Lower leg skin (tissue), 4 donors: ENCODE measurements around the gene TMEM132A. TPM values are rescaled to one million over a fixed set of nuclear protein-coding genes. Genes with fewer than 3 reads are reported as not detected.

ENCODE experiments used
- DNase-seq, 2 donors: peaks; one replicate each; pipeline ENCODE4 v3.0.0-alpha.2; 2019; ENCODE audit warnings: low spot score in 2 of 2
- H3K4me3 ChIP-seq: fragments of 200-600 bp; sonication (generic); 2 replicates; pipeline ENCODE4 v1.5.1; 2017; ENCODE audit warnings: mild to moderate bottlenecking, low read depth; ENCODE audit not compliant: poor library complexity, severe bottlenecking
- POLR2A ChIP-seq, 2 donors: fragments of 450-650 bp; IDR thresholded peaks; one replicate each; pipeline ENCODE4 v1.6.1; 2016 to 2017; ENCODE audit warnings: antibody characterized with exemption in 2 of 2, mild to moderate bottlenecking in 1 of 2, moderate library complexity in 1 of 2
- WGBS, 2 donors: methylation state at CpG; one replicate each; pipeline ENCODE4 v1.1.5; 2018; 5-methylcytosine and 5-hydroxymethylcytosine counted together
- intact Hi-C: fragments of 100-400 bp; cut with DNase I; formaldehyde crosslinking; loops from one replicate; pipeline ENCODE4 v1.15.0; 2023; ENCODE audit warnings: low total_unique reads
- total RNA-seq, 4 donors: library from RNA; depleted of rRNA; stranded (reverse); fragments of >200 nt; gene quantifications; one replicate each; pipeline ENCODE4 v1.1.0, GENCODE V29; 2016
- TF ChIP-seq, protein P1 (sequence below), 3 donors: fragments of 450-650 bp; IDR thresholded peaks; one replicate each; pipeline ENCODE4 v1.5.1; 2016; ENCODE audit warnings: antibody characterized with exemption in 3 of 3, mild to moderate bottlenecking in 3 of 3, moderate library complexity in 2 of 3

Gene TMEM132A
- total RNA-seq, 4 donors from 2014 or later = 2.9 to 13.7 (median 5.3) TPM

GRCh38 chr11:60890696-60891095 is 33.6 kb upstream of the TMEM132A start:
- no peak for TF ChIP-seq POLR2A (IDR thresholded peaks at IDR 0.05)
- TF ChIP-seq, protein P1, sequence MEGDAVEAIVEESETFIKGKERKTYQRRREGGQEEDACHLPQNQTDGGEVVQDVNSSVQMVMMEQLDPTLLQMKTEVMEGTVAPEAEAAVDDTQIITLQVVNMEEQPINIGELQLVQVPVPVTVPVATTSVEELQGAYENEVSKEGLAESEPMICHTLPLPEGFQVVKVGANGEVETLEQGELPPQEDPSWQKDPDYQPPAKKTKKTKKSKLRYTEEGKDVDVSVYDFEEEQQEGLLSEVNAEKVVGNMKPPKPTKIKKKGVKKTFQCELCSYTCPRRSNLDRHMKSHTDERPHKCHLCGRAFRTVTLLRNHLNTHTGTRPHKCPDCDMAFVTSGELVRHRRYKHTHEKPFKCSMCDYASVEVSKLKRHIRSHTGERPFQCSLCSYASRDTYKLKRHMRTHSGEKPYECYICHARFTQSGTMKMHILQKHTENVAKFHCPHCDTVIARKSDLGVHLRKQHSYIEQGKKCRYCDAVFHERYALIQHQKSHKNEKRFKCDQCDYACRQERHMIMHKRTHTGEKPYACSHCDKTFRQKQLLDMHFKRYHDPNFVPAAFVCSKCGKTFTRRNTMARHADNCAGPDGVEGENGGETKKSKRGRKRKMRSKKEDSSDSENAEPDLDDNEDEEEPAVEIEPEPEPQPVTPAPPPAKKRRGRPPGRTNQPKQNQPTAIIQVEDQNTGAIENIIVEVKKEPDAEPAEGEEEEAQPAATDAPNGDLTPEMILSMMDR (IDR thresholded peaks at IDR 0.05) = no peak
- peak in 1 of 2 donors; percentile 63 for DNase-seq
- intact Hi-C loops = no loop called here
- H3K4me3 ChIP-seq = no peak overlapping the region
- WGBS, 2 donors = 48 to 62% methylated on average over 5 of the region's 5 CpGs

DNA sequence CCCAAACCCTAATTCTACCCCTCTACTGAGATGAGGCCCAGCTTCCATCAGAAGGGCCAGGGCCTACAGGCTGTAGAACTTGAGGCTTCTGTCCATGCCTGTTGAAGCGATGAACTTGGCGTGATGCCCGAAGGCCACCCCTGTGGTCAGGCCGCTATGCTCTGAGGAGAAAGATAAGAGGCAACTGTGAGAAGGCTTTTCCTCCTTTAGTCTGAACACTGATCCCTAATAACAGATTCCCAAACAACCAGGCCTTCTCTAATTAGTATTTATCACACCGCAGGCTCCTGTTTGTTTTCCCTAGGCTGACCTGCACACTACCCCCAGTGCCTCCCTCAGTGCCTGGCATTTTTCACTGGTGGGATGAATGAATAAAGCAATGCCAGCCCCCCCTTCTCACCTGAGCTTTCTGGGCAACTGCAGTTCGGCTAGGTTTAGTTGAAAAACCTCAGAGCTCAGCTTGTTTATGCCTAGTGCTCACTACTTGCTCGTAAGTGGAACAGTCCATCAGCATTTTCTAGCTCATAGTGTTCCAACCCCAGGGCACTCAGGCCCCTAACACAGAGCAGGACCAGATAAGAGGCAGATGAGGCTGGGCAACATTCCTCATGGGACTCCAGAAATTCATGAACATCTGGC is 33.0 kb upstream of the TMEM132A start:
- intact Hi-C loops = no loop called here
- no peak overlapping the region for H3K4me3 ChIP-seq
- 86 to 94% methylated on average over 7 of the region's 7 CpGs for WGBS, 2 donors
- DNase-seq = peak in 1 of 2 donors; percentile 78
- no peak for TF ChIP-seq POLR2A (IDR thresholded peaks at IDR 0.05)
- TF ChIP-seq, protein P1 (IDR thresholded peaks at IDR 0.05) = no peak

DNA sequence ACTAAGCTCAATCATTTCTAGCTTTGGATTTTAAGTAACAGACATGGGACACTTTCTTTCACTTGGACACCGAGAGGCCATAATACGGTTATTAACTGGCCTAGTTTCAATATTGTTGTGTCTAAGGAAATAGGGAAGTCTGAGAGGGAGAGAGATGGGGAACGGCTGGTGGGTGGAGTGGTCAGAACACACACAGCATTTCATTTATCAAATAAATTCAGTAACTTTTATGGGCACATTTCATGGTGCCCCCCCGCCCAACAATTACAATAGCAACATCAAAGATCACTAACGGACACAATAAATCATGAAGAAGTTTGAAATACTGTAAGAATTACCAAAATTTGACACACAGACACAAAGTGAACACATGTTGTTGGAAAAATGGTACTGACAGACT is 28.6 kb upstream of the TMEM132A start:
- no peak for TF ChIP-seq POLR2A (IDR thresholded peaks at IDR 0.05)
- TF ChIP-seq, protein P1 (IDR thresholded peaks at IDR 0.05) = no peak
- H3K4me3 ChIP-seq = no peak overlapping the region
- 75 to 81% methylated on average over 5 of the region's 5 CpGs for WGBS, 2 donors
- DNase-seq = no peak
- intact Hi-C loops = no loop called here

GRCh38 chr11:60897496-60897895 is 26.8 kb upstream of the TMEM132A start:
- intact Hi-C loops = no loop called here
- 90 to 91% methylated on average over 4 of the region's 4 CpGs for WGBS, 2 donors
- no peak for TF ChIP-seq POLR2A (IDR thresholded peaks at IDR 0.05)
- TF ChIP-seq, protein P1 (IDR thresholded peaks at IDR 0.05) = no peak
- no peak for DNase-seq
- H3K4me3 ChIP-seq = no peak overlapping the region

- TF ChIP-seq, protein P1 (IDR thresholded peaks at IDR 0.05) = peak in 1 of 3 donors; percentile 74
- no peak for TF ChIP-seq POLR2A (IDR thresholded peaks at IDR 0.05)
- 59 to 62% methylated on average over 12 of the region's 12 CpGs for WGBS, 2 donors
- DNase-seq = no peak
- no peak overlapping the region for H3K4me3 ChIP-seq
- intact Hi-C loops = no loop called here
Measured at GRCh38 chr11:60899046-60899936, 25.0 kb upstream of the TMEM132A start.
